Peyer's patch (tissue), 4 donors: ENCODE data around the gene BRCA2.

ENCODE experiments used
- POLR2A ChIP-seq, 2 donors: fragments of 450-650 bp; IDR thresholded peaks; one replicate each; pipeline ENCODE4 v1.5.1; 2017; ENCODE audit warnings: antibody characterized with exemption in 2 of 2, mild to moderate bottlenecking in 2 of 2, moderate library complexity in 2 of 2
- TF ChIP-seq, protein P1 (sequence below), 6 experiments: fragments of 450-650 bp in 4 of 6; fragments of 200-600 bp in 2 of 6; sonication (generic) in 1 of 6; IDR thresholded peaks; one replicate each; pipeline ENCODE4 v1.5.1; 2017 to 2019; ENCODE audit warnings: antibody characterized with exemption in 6 of 6, mild to moderate bottlenecking in 3 of 6, moderate library complexity in 1 of 6

DNA sequence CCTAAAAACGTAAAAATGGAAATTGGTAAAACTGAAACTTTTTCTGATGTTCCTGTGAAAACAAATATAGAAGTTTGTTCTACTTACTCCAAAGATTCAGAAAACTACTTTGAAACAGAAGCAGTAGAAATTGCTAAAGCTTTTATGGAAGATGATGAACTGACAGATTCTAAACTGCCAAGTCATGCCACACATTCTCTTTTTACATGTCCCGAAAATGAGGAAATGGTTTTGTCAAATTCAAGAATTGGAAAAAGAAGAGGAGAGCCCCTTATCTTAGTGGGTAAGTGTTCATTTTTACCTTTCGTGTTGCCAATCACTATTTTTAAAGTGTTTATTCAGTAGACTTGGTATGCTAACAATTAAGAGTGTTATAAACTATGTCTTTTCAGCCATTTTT is 25.6 kb downstream of the BRCA2 start:
- TF ChIP-seq, protein P1, sequence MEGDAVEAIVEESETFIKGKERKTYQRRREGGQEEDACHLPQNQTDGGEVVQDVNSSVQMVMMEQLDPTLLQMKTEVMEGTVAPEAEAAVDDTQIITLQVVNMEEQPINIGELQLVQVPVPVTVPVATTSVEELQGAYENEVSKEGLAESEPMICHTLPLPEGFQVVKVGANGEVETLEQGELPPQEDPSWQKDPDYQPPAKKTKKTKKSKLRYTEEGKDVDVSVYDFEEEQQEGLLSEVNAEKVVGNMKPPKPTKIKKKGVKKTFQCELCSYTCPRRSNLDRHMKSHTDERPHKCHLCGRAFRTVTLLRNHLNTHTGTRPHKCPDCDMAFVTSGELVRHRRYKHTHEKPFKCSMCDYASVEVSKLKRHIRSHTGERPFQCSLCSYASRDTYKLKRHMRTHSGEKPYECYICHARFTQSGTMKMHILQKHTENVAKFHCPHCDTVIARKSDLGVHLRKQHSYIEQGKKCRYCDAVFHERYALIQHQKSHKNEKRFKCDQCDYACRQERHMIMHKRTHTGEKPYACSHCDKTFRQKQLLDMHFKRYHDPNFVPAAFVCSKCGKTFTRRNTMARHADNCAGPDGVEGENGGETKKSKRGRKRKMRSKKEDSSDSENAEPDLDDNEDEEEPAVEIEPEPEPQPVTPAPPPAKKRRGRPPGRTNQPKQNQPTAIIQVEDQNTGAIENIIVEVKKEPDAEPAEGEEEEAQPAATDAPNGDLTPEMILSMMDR (IDR thresholded peaks at IDR 0.05): no peak
- no peak for TF ChIP-seq POLR2A (IDR thresholded peaks at IDR 0.05)
